ENCODE data around the gene HSPA13. TPM values are rescaled to one million over a fixed set of nuclear protein-coding genes. Genes with fewer than 3 reads are reported as not detected.

HSPA13 gene
- total RNA-seq, 1 donor from 2014 or later: 87.6 TPM

DNA sequence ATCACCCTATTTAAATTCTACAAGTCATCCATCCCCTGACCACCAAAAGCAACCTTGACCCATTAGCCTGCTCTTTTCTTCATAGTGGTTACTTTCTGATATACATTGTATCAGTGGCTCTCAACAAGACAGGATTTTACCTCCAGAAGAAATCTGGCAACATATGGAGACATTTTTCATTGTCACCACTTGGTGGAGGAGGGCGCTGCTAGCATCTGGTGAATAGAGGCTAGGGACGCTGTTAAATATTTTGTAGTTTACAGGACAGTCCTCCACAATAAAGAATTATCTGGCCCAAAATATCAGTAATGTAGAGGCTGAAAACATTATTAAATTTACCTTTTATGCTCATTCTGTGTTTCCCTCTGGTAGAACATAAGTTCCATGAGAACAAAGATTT lies 6.1 kb downstream of the HSPA13 start:
- Histone ChIP-seq H3K27me3 (ENCODE audit: control insufficient read depth, insufficient read depth, low read length) (no peaks in the 10 kb centered on the region), H3K36me3 (ENCODE audit: control insufficient read depth, insufficient read depth, low read length) (peaks cover 2% of the 10 kb centered on the region), H3K4me3 (ENCODE audit: low read depth, low read length) (no peak overlapping the region)
- no peak for DNase-seq (ENCODE audit: low read depth)
- TF ChIP-seq, protein P1, sequence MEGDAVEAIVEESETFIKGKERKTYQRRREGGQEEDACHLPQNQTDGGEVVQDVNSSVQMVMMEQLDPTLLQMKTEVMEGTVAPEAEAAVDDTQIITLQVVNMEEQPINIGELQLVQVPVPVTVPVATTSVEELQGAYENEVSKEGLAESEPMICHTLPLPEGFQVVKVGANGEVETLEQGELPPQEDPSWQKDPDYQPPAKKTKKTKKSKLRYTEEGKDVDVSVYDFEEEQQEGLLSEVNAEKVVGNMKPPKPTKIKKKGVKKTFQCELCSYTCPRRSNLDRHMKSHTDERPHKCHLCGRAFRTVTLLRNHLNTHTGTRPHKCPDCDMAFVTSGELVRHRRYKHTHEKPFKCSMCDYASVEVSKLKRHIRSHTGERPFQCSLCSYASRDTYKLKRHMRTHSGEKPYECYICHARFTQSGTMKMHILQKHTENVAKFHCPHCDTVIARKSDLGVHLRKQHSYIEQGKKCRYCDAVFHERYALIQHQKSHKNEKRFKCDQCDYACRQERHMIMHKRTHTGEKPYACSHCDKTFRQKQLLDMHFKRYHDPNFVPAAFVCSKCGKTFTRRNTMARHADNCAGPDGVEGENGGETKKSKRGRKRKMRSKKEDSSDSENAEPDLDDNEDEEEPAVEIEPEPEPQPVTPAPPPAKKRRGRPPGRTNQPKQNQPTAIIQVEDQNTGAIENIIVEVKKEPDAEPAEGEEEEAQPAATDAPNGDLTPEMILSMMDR (IDR thresholded peaks at IDR 0.05; ENCODE audit: insufficient read depth, low read length, poor library complexity, severe bottlenecking): no peak

DNA sequence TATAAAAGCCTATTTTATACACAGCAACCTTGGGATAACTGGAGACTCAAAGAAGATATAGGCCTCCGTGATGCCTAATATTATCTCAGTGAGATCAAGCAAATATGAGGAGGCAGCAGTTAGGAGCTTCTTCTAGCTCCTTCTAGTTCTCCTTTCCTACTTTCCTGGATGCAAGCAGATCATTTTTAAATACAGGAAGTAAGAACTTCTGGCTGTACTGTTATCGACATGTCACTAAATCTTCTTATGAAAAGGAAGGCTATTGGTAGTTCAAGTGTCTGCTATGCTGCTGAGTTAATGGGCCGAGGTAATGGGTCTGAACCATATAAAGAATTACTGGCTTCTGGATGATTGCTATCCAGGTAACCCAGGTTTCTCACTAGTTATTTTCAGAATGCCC lies 15.9 kb downstream of the HSPA13 start:
- Histone ChIP-seq H3K4me3 (ENCODE audit: low read depth, low read length) (no peak overlapping the region), H3K36me3 (ENCODE audit: control insufficient read depth, insufficient read depth, low read length) (no peaks in the 10 kb centered on the region), H3K27me3 (ENCODE audit: control insufficient read depth, insufficient read depth, low read length) (no peaks in the 10 kb centered on the region)
- TF ChIP-seq, protein P1 (IDR thresholded peaks at IDR 0.05; ENCODE audit: insufficient read depth, low read length, poor library complexity, severe bottlenecking): no peak
- DNase-seq (ENCODE audit: low read depth): no peak

DNA sequence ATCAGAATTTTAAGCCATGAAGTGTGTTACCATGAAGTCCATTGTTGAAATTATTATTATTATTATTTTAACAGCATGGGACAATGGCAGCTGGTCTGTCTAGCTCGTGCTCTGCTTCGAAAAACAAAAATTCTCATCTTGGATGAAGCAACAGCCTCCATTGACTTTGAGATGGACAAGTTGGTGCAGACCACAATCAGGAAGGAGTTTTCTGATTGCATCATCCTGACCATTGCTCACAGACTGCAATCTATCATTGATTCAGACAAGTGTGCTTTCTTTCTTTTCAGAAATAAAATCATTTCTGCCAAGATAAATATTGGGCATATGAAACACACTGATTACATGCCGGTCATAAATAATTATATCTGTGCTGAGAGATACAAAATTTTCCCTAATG lies 21.0 kb downstream of the HSPA13 start:
- H3K36me3 ChIP-seq (ENCODE audit: control insufficient read depth, insufficient read depth, low read length): no peaks in the 10 kb centered on the region
- no peak overlapping the region for H3K4me3 ChIP-seq (ENCODE audit: low read depth, low read length)
- DNase-seq (ENCODE audit: low read depth): peak; percentile 23
- TF ChIP-seq, protein P1 (IDR thresholded peaks at IDR 0.05; ENCODE audit: insufficient read depth, low read length, poor library complexity, severe bottlenecking): no peak
- H3K27me3 ChIP-seq (ENCODE audit: control insufficient read depth, insufficient read depth, low read length): no peaks in the 10 kb centered on the region

DNA sequence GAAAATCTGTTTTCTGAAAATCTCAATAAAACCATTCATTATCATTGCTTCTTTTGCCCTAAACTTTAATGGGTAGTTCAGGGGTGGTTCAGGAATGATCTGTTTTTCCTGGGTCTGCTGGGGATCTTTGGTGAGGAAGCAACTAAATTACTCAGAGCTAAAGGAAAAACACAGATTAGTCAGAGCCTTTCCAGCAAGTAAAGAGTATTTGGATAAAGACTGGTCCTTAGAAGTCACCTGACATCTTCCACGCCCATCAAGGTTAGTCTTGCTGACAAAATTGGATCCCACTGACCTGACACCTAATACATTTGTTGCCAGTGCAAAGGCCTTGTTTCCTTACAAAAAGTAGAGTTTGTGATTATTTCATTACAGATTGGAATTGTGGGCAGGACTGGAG lies 24.2 kb downstream of the HSPA13 start:
- TF ChIP-seq, protein P1 (IDR thresholded peaks at IDR 0.05; ENCODE audit: insufficient read depth, low read length, poor library complexity, severe bottlenecking): no peak
- no peak for DNase-seq (ENCODE audit: low read depth)

DNA sequence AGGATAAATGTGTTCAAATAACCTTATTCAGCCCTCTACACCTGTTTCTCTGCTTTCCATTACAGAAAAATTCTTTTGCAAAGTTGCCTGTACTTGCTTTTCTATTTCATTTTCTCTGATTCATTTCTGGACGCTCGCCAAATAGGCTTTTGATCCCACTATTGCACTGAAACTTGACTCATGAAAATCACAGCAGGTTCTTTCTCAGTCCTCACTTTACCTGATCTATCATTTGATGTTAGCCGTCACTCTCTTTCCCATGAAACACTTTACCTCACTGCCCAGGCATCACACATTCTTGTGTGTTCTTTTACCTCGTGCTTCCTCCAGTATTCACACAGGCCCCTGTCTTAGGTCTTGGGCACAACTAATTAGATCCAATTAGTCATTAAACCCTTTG lies 26.2 kb downstream of the HSPA13 start:
- Histone ChIP-seq H3K27me3 (ENCODE audit: control insufficient read depth, insufficient read depth, low read length) (no peaks in the 10 kb centered on the region), H3K4me3 (ENCODE audit: low read depth, low read length) (no peak overlapping the region), H3K36me3 (ENCODE audit: control insufficient read depth, insufficient read depth, low read length) (no peaks in the 10 kb centered on the region)
- DNase-seq (ENCODE audit: low read depth): no peak
- TF ChIP-seq, protein P1 (IDR thresholded peaks at IDR 0.05; ENCODE audit: insufficient read depth, low read length, poor library complexity, severe bottlenecking): no peak

More for the DNA sequence above, 24.2 kb downstream of the HSPA13 start:
- Histone ChIP-seq H3K4me3 (ENCODE audit: low read depth, low read length) (no peak overlapping the region), H3K27me3 (ENCODE audit: control insufficient read depth, insufficient read depth, low read length) (no peaks in the 10 kb centered on the region), H3K36me3 (ENCODE audit: control insufficient read depth, insufficient read depth, low read length) (no peaks in the 10 kb centered on the region)

DNA sequence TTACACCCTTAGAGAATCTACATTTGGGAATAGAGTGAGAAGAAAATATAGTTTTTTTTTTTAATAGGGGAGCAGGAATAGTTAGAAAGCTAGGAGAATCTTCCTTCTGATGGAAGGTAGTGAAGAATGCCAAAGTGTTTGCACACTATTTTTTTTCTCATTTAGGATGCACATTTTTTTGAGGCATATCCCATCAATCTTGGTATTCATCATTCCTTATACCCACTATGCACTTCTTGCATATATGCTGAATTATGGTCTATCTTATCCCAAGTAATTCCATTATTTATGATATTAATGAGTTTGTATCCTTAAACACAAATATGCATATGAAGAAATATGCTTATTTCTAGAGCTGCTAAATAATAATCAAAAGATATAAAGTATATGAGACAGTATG lies 28.4 kb downstream of the HSPA13 start:
- TF ChIP-seq, protein P1 (IDR thresholded peaks at IDR 0.05; ENCODE audit: insufficient read depth, low read length, poor library complexity, severe bottlenecking): no peak
- no peak overlapping the region for H3K4me3 ChIP-seq (ENCODE audit: low read depth, low read length)
- no peak for DNase-seq (ENCODE audit: low read depth)
- H3K27me3 ChIP-seq (ENCODE audit: control insufficient read depth, insufficient read depth, low read length): no peaks in the 10 kb centered on the region
- H3K36me3 ChIP-seq (ENCODE audit: control insufficient read depth, insufficient read depth, low read length): no peaks in the 10 kb centered on the region
